LNCaP clone FGC (cell line): ENCODE results near the gene PCSK6.

Experiments
- DNase-seq: peaks from one replicate; pipeline ENCODE4 v3.0.0-alpha.2; 2011; ENCODE audit warnings: low read depth
- H3K4me3 ChIP-seq: 2 replicates; pipeline ENCODE4 v1.5.1; 2011; ENCODE audit warnings: mild to moderate bottlenecking, low read depth, low read length, control low read depth
- TF ChIP-seq, protein P1 (sequence below): IDR thresholded peaks from 2 replicates; pipeline ENCODE4 v1.5.1; 2012; ENCODE audit warnings: mild to moderate bottlenecking; ENCODE audit not compliant: control insufficient read depth, insufficient read depth; ENCODE audit errors: extremely low read depth

PCSK6 gene

GRCh38 chr15:101371519-101371918 lies 118.0 kb downstream of the PCSK6 start:
- no peak overlapping the region for H3K4me3 ChIP-seq
- TF ChIP-seq, protein P1, sequence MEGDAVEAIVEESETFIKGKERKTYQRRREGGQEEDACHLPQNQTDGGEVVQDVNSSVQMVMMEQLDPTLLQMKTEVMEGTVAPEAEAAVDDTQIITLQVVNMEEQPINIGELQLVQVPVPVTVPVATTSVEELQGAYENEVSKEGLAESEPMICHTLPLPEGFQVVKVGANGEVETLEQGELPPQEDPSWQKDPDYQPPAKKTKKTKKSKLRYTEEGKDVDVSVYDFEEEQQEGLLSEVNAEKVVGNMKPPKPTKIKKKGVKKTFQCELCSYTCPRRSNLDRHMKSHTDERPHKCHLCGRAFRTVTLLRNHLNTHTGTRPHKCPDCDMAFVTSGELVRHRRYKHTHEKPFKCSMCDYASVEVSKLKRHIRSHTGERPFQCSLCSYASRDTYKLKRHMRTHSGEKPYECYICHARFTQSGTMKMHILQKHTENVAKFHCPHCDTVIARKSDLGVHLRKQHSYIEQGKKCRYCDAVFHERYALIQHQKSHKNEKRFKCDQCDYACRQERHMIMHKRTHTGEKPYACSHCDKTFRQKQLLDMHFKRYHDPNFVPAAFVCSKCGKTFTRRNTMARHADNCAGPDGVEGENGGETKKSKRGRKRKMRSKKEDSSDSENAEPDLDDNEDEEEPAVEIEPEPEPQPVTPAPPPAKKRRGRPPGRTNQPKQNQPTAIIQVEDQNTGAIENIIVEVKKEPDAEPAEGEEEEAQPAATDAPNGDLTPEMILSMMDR: no peak
- no peak for DNase-seq

GRCh38 chr15:101371081-101371480 lies 118.4 kb downstream of the PCSK6 start:
- TF ChIP-seq, protein P1: no peak
- DNase-seq: no peak
- H3K4me3 ChIP-seq: no peak overlapping the region

DNA sequence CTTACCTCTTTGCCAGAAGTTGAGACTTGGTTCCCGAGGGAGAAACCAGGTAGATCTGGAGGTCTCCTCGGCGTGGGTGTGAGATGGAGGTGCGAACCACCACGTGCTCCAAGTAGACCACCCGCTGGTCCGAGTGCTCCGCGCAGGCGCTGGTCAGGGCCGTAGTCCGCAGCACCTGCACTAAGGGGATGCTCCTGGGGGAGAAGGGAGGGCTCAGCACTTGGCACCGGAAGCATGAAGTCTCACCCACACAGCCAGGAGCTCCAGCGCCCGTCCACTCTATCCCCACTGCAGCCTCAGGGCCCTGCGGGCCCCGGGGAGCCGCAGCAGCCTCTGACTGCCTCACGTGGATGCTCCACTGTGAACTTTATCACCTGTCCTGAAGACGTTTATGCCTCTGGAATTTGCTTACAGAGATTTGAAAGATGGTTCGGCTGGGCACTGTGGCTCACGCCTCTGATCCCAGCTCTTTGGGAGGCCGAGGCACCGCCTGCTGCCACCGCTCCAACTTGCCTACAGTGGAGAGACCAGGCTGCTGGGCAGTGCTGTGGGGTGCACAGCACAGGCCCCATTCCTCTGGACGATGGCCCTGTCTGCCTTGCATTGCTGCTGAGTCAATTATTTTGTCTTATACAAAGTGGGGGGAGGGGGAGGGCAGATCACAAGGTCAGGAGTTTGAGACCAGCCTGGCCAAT lies 119.0 kb downstream of the PCSK6 start:
- DNase-seq: no peak
- TF ChIP-seq, protein P1: no peak
- no peak overlapping the region for H3K4me3 ChIP-seq

DNA sequence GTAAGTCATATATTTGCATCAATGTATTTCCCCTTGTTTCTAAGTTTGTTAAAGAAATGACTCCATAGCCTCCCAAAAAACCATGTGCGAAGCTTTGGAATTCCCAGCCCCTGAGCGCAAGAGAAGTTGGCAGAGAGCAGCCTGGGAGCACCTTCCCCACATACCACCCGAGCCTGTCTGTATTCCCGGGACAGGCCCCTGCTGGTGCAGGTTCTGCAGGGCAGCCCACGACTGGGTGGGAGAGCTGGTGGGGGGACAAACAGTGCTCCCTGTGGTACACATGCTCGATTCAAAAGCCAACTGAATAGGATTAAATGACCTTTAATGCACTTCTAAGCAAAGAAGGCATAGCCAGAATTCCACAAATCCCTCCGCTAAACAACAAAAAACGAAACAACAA lies 119.8 kb downstream of the PCSK6 start:
- no peak overlapping the region for H3K4me3 ChIP-seq
- TF ChIP-seq, protein P1: no peak
- no peak for DNase-seq

DNA sequence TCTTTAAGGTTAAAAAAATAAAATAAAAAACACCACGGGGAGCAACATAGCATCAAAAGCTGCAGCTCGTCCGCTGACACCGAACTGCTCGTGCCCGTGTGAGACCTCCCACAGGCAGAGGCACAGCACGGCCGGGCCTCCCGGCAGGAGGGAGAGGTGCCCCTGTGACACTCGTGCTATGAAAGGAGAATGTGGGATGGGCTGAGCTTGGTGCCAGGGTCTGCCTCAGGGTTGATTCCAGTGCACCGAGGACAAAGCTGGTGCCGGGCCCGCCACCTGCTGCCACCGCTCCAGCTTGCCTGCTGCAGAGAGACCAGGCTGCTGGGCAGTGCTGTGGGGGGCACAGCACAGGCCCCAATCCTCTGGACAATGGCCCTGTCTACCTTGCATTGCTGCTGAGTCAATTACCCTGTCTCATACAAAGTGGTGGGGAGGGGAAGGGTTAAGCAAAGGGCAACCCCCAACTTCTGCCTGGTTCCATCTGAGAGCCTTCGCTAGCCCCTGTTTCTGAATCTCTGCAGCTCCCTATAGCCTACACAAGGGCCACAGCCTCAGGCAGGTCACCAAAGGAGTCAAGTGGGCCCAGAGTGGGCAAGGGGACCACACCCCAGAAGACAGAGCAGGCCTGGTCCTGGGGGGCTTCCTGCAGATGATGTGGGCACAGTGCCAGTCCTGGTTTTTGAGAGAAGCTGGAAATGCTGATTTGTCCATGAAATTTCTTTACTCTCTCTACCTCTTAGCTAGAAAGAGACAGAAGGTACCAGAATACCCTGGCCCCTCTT lies 120.5 kb downstream of the PCSK6 start:
- TF ChIP-seq, protein P1: no peak
- no peak for DNase-seq
- no peak overlapping the region for H3K4me3 ChIP-seq

GRCh38 chr15:101368086-101368780 lies 121.3 kb downstream of the PCSK6 start:
- TF ChIP-seq, protein P1: no peak
- no peak for DNase-seq
- no peak overlapping the region for H3K4me3 ChIP-seq
